ENCODE data around the gene NOP53. TPM values are rescaled to one million over a fixed set of nuclear protein-coding genes. Genes with fewer than 3 reads are reported as not detected.
"Not testable (repeated sequence)": the region's sequence is repeated elsewhere in the genome, so short reads cannot be mapped to it uniquely, and the experiment has no call there.

Gene NOP53
- total and polyA plus RNA-seq, 7 experiments from 2014 or later, result 316 to 1,143 (median 681) TPM

GRCh38 chr19:47803148-47803547 lies 57.8 kb downstream of the NOP53 start:
- H3K4me1 ChIP-seq (ENCODE audit: control insufficient read depth in 2 of 2, insufficient read depth in 2 of 2, low read length in 2 of 2); H3K27me3 Mint-ChIP-seq; H3K4me1 Mint-ChIP-seq; H3K36me3 ChIP-seq (ENCODE audit: control insufficient read depth in 2 of 3, insufficient read depth in 3 of 3, low read length in 3 of 3); H3K27ac ChIP-seq (ENCODE audit: low read depth, low read length); H3K36me3 Mint-ChIP-seq; POLR2A ChIA-PET; DNase-seq; intact Hi-C loops (cut with micrococcal nuclease); H3K4me3 ChIP-seq (ENCODE audit: low read length); H3K27me3 ChIP-seq (ENCODE audit: control insufficient read depth in 2 of 2, insufficient read depth in 2 of 2, low read length in 2 of 2); CTCF ChIA-PET; ATAC-seq; H3K9me3 Mint-ChIP-seq; H3K9me3 ChIP-seq (ENCODE audit: control insufficient read depth in 2 of 3, low read length in 3 of 3); H3K27ac Mint-ChIP-seq; H3K4me3 Mint-ChIP-seq: not testable (repeated sequence)

- H3K27ac ChIP-seq (ENCODE audit: low read depth, low read length); H3K4me1 Mint-ChIP-seq; H3K27me3 ChIP-seq (ENCODE audit: control insufficient read depth in 2 of 2, insufficient read depth in 2 of 2, low read length in 2 of 2); ATAC-seq; H3K4me3 Mint-ChIP-seq; H3K4me3 ChIP-seq (ENCODE audit: low read length); intact Hi-C loops (cut with micrococcal nuclease); H3K4me1 ChIP-seq (ENCODE audit: control insufficient read depth in 2 of 2, insufficient read depth in 2 of 2, low read length in 2 of 2); H3K36me3 Mint-ChIP-seq; H3K27ac Mint-ChIP-seq; H3K9me3 Mint-ChIP-seq; H3K27me3 Mint-ChIP-seq; H3K36me3 ChIP-seq (ENCODE audit: control insufficient read depth in 2 of 3, insufficient read depth in 3 of 3, low read length in 3 of 3); DNase-seq; POLR2A ChIA-PET; CTCF ChIA-PET; H3K9me3 ChIP-seq (ENCODE audit: control insufficient read depth in 2 of 3, low read length in 3 of 3): not testable (repeated sequence)
Observed at GRCh38 chr19:47803671-47804070, 58.3 kb downstream of the NOP53 start.

GRCh38 chr19:47804451-47804850 lies 59.1 kb downstream of the NOP53 start, which contains the start of gene TPRX1:
Gene TPRX1 (minus strand): TSS chr19:47804551. CDS start chr19:47804539, 12 bp downstream.
- H3K36me3 Mint-ChIP-seq; H3K9me3 Mint-ChIP-seq; H3K36me3 ChIP-seq (ENCODE audit: control insufficient read depth in 2 of 3, insufficient read depth in 3 of 3, low read length in 3 of 3); ATAC-seq; H3K27me3 Mint-ChIP-seq; H3K4me3 ChIP-seq (ENCODE audit: low read length); H3K4me1 ChIP-seq (ENCODE audit: control insufficient read depth in 2 of 2, insufficient read depth in 2 of 2, low read length in 2 of 2); H3K9me3 ChIP-seq (ENCODE audit: control insufficient read depth in 2 of 3, low read length in 3 of 3); H3K27ac ChIP-seq (ENCODE audit: low read depth, low read length); H3K4me1 Mint-ChIP-seq; intact Hi-C loops (cut with micrococcal nuclease); CTCF ChIA-PET; DNase-seq; H3K27ac Mint-ChIP-seq; H3K27me3 ChIP-seq (ENCODE audit: control insufficient read depth in 2 of 2, insufficient read depth in 2 of 2, low read length in 2 of 2); POLR2A ChIA-PET; H3K4me3 Mint-ChIP-seq: not testable (repeated sequence)

GRCh38 chr19:47805313-47805712 lies 60.0 kb downstream of the NOP53 start:
- intact Hi-C loops (cut with micrococcal nuclease), result no loop called here
- ATAC-seq, result no peak
- Mint-ChIP-seq H3K4me3 (no peak overlapping the region), H3K27me3 (peaks cover 0 to 3% (median 0%) of the 10 kb centered on the region in 5 donors), H3K36me3 (peaks cover 0 to 5% (median 4%) of the 10 kb centered on the region in 5 donors), H3K4me1 (no peaks in the 10 kb centered on the region), H3K9me3 (peaks cover 0 to 4% (median 0%) of the 10 kb centered on the region in 11 donors), H3K27ac (no peak overlapping the region)
- POLR2A ChIA-PET, result no interaction called here
- no peak for DNase-seq
- Histone ChIP-seq H3K4me1 (ENCODE audit: control insufficient read depth in 2 of 2, insufficient read depth in 2 of 2, low read length in 2 of 2) (no peaks in the 10 kb centered on the region), H3K27me3 (ENCODE audit: control insufficient read depth in 2 of 2, insufficient read depth in 2 of 2, low read length in 2 of 2) (no peaks in the 10 kb centered on the region), H3K9me3 (ENCODE audit: control insufficient read depth in 2 of 3, low read length in 3 of 3) (no peaks in the 10 kb centered on the region), H3K4me3 (ENCODE audit: low read length) (no peak overlapping the region), H3K27ac (ENCODE audit: low read depth, low read length) (no peak overlapping the region), H3K36me3 (ENCODE audit: control insufficient read depth in 2 of 3, insufficient read depth in 3 of 3, low read length in 3 of 3) (no peaks in the 10 kb centered on the region)
- CTCF ChIA-PET, result interaction anchor here (0.9 kb wide), 1 partner anchor 110 kb away, joined by 3 read pairs; no protein-coding TSS in a partner anchor

GRCh38 chr19:47806435-47806834 lies 61.1 kb downstream of the NOP53 start:
- ChIA-PET CTCF (interaction anchor here (0.5 to 0.7 kb wide), 2 partner anchors 9 to 31 kb away, joined by 3 read pairs; no protein-coding TSS in a partner anchor), POLR2A (interaction anchor here (0.6 kb wide), 1 partner anchor 21 kb away, joined by 3 read pairs; no protein-coding TSS in a partner anchor)
- Histone ChIP-seq H3K27ac (ENCODE audit: low read depth, low read length) (no peak overlapping the region), H3K36me3 (ENCODE audit: control insufficient read depth in 2 of 3, insufficient read depth in 3 of 3, low read length in 3 of 3) (no peaks in the 10 kb centered on the region), H3K27me3 (ENCODE audit: control insufficient read depth in 2 of 2, insufficient read depth in 2 of 2, low read length in 2 of 2) (no peaks in the 10 kb centered on the region), H3K9me3 (ENCODE audit: control insufficient read depth in 2 of 3, low read length in 3 of 3) (no peaks in the 10 kb centered on the region), H3K4me1 (ENCODE audit: control insufficient read depth in 2 of 2, insufficient read depth in 2 of 2, low read length in 2 of 2) (no peaks in the 10 kb centered on the region), H3K4me3 (ENCODE audit: low read length) (no peak overlapping the region)
- Mint-ChIP-seq H3K9me3 (peaks cover 0 to 1% (median 0%) of the 10 kb centered on the region in 11 donors), H3K4me3 (no peak overlapping the region), H3K27ac (no peak overlapping the region), H3K4me1 (no peaks in the 10 kb centered on the region), H3K36me3 (no peaks in the 10 kb centered on the region), H3K27me3 (peaks cover 0 to 6% (median 0%) of the 10 kb centered on the region in 5 donors)
- no peak for DNase-seq
- intact Hi-C loops (cut with micrococcal nuclease), result no loop called here
- ATAC-seq, result no peak

Other genes with a start within 250 kb of the NOP53 start
- gene NAPA, start 230.5 kb upstream of the NOP53 start, total RNA-seq, result 100 to 1,000 TPM in 3 of 5 experiments, 10 to 100 TPM in 2; 86.2 to 136 (median 107) TPM
- gene NAPA, start 230.5 kb upstream of the NOP53 start, polyA plus RNA-seq, result 100 to 1,000 TPM in 1 of 2 donors, 10 to 100 TPM in 1; 89.9 to 118 TPM
- 1 to 10 TPM in 2 of 5 experiments, under 1 TPM in 3; 0.36 to 1.5 (median 0.95) TPM for gene ZNF541, start 172.4 kb upstream of the NOP53 start, total RNA-seq
- under 1 TPM in 1 of 2 donors, not detected in 1; 0.58 TPM for gene ZNF541, start 172.4 kb upstream of the NOP53 start, polyA plus RNA-seq
- 10 to 100 TPM; 18.6 to 36.6 (median 33.5) TPM for gene BICRA, start 136.4 kb upstream of the NOP53 start, total RNA-seq
- 1 to 10 TPM in 1 of 2 donors, under 1 TPM in 1; 0.95 to 1.4 TPM for gene BICRA, start 136.4 kb upstream of the NOP53 start, polyA plus RNA-seq
- under 1 TPM in 3 of 5 experiments, not detected in 2; 0.15 to 0.37 (median 0.19) TPM for gene EHD2, start 32.1 kb upstream of the NOP53 start, total RNA-seq
- not detected for gene EHD2, start 32.1 kb upstream of the NOP53 start, polyA plus RNA-seq
- gene SELENOW, start 33.2 kb downstream of the NOP53 start, total RNA-seq, result 100 to 1,000 TPM in 3 of 5 experiments, 10 to 100 TPM in 2; 67.5 to 116 (median 101) TPM
- gene SELENOW, start 33.2 kb downstream of the NOP53 start, polyA plus RNA-seq, result 100 to 1,000 TPM; 340 to 400 TPM
- not detected for gene TPRX1, start 59.0 kb downstream of the NOP53 start, total RNA-seq
- gene TPRX1, start 59.0 kb downstream of the NOP53 start, polyA plus RNA-seq, result not detected
- gene CRX, start 76.4 kb downstream of the NOP53 start, total RNA-seq, result not detected
- gene CRX, start 76.4 kb downstream of the NOP53 start, polyA plus RNA-seq, result not detected
- gene TPRX2, start 113.7 kb downstream of the NOP53 start, total RNA-seq, result not detected
- not detected for gene TPRX2, start 113.7 kb downstream of the NOP53 start, polyA plus RNA-seq
- not detected for gene SULT2A1, start 140.8 kb downstream of the NOP53 start, total RNA-seq
- not detected for gene SULT2A1, start 140.8 kb downstream of the NOP53 start, polyA plus RNA-seq
- gene BSPH1, start 246.6 kb downstream of the NOP53 start, total RNA-seq, result not detected
- not detected for gene BSPH1, start 246.6 kb downstream of the NOP53 start, polyA plus RNA-seq
- gene ELSPBP1, start 249.1 kb downstream of the NOP53 start, total RNA-seq, result not detected
- not detected for gene ELSPBP1, start 249.1 kb downstream of the NOP53 start, polyA plus RNA-seq